Astrocyte (in vitro differentiated cells and primary cell): Measurements from ENCODE around the gene LRRC23.

Source experiments
- CTCF ChIP-seq: IDR thresholded peaks from 2 replicates; pipeline ENCODE4 v1.5.1; 2011; ENCODE audit warnings: low read depth, mild to moderate bottlenecking, inconsistent platforms, low read length, moderate library complexity; ENCODE audit not compliant: insufficient read depth
- EZH2 ChIP-seq: IDR thresholded peaks from 2 replicates; pipeline ENCODE4 v1.6.1; 2012; ENCODE audit warnings: mild to moderate bottlenecking, low read length, inconsistent platforms; ENCODE audit not compliant: insufficient read depth

- TF ChIP-seq EZH2 (no peak), CTCF (no peak)
These were observed 2.2 kb upstream of the LRRC23 start for GRCh38 chr12:6902448-6902847.
